H4 (cell line): ENCODE measurements around the gene RBM27. TPM values are rescaled to one million over a fixed set of nuclear protein-coding genes. Genes with fewer than 3 reads are reported as not detected.
"Not testable (repeated sequence)": the region's sequence is repeated elsewhere in the genome, so short reads cannot be mapped to it uniquely, and the experiment has no call there.

Experiments used
- DNase-seq: peaks from one replicate; pipeline ENCODE4 v3.0.0-alpha.2; 2015; ENCODE audit warnings: low spot score
- total RNA-seq: library from RNA; depleted of rRNA; stranded (reverse); fragments of >200 nt; shearing (Covaris generic); gene quantifications from 2 replicates; pipeline ENCODE4 v1.2.3, GENCODE V29; 2014; rRNA removed

RBM27 gene
- total RNA-seq, 1 experiment from 2014 or later: 15.7 TPM

DNA sequence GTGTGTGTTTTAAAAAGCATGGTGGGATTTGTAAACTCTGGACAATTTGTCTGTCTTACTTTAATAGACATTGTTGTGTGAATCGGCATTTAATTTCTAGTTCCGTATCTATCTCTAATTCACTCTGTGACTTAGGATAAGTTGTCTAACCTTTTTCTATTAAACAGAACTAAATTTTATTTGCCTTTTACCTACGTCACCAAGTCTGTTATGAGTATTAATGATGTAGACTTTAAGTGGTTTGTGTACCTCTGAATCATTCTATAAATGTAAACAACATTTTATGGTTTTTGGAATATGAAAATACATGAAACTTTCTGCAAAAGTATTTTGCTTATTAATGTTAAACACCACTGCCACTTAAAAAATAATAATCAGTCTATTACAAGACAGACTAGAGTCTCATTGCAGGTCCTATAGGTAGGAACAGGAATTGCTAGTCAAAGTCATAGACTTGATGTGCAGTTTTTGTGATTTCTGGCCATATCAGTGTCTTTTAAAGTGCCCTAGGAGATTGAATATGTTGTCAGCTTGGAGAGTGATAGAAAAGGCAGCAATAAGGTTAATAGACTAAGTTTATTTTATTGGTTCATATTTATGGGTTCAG is 5.6 kb downstream of the RBM27 start:
- DNase-seq: no peak

DNA sequence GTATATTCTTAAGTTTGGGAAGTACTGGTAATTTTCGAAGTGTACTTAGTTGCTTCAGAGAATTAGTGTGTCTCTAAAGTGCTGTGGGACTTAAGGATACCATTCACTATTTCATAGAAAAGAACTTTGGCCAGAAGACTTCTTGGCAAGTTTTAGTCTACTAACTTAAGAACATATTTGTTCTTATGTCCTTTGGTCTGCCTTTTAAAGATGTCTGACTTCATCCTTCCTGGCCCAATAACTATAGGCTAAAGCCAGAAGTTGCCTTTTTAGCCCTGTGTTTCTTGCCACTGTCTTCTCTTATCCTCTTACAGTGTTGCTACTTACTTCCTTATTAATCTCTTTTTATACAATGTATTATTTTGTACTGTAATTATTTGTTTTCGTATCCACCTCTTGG is 6.3 kb downstream of the RBM27 start:
- DNase-seq: no peak

DNA sequence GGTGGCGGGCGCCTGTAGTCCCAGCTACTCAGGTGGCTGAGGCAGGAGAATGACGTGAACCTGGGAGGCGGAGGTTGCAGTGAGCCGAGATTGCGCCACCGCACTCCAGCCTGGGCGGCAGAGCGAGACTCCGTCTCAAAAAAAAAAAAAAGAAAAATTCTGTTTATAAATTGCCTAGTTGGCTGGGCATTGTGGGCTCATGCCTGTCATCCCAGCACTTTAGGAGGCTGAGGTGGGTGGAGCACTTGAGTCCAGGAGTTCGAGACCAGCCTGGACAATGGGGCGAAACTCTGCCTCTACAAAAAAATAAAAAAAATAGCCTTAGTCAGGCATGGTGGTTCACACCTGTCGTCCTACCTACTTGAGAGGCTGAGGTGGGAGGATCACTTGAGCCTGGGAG is 7.4 kb downstream of the RBM27 start:
- not testable (repeated sequence) for DNase-seq

DNA sequence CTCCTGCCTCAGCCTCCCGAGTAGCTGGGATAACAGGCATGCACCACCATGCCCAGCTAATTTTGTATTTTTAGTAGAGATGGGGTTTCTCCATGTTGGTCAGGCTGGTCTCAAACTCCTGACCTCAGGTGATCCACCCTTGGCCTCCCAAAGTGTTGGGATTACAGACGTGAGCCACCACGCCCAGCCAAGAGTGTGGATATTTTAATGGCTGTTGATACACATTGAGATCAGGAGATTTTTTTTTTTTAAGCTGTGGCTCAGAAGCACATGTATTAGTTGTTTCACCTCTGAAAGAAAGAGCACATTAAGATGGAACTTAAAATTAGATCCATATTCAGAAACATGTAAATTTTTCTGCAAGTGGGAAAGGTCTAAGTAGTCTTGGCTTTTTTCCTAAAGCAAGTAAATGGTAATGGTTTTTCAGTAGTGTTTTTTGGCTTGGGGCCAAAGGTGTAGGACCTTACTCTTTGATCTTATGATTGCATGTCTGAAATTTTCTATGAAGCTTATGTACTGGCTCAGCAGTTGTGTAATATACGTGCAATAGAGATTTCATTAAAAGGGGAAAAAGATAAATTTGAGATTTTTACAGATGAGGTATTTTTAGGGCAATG is 9.9 kb downstream of the RBM27 start:
- DNase-seq: no peak

DNA sequence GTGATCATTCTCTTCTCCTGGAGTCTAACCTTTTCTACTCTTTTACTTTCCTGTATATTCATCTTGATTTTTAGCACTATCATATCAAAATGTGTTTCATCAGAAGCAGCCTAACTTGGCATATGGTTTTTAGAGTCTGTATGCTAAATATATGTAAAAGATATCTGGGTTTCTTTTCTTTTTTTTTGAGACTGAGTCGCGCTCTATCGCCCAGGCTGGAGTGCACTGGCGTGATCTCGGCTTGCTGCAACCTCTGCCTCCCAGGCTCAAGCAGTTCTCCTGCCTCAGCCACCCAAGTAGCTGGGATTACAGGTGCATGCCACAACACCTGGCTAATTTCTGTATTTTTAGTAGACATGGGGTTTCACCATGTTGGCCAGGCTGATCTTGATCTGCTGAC is 11.5 kb downstream of the RBM27 start:
- not testable (repeated sequence) for DNase-seq

DNA sequence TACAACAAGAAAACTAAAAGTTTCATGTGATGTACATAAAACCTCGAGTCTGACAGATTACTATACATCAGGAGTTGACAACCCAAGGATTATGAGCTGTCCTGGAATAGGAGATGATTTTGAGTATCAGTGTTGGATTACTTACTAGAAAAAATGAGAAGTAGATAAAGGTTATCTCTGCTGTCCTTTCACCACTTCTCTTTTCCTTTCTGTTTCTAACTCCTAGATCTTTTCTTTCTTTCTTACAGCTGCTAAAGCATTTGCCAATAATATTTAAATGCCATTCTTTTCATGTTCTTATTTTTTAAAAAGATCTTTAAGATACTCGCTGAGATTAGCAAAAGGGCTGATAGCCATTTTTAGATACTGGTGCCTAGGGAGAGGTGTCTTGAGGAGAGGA is 14.8 kb downstream of the RBM27 start:
- no peak for DNase-seq

DNA sequence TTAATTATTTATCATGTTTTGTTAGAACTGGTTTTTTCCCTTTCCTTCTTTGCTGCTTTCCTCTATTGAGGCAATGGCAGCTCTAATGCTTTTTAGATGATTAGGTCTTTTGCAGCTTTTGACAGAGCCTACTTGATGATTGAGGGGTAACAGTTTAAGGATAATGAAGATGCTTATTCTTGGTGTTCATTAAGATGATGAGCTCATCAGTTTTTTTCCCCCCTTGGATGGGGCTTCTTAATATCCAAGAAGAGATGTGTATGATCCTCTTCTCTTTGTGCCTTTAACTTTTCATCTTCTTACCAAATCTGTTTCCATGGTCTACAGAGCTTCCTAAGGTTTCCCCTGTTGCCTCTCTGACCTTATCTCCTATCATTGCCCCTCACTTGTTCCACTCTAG is 15.8 kb downstream of the RBM27 start:
- no peak for DNase-seq

DNA sequence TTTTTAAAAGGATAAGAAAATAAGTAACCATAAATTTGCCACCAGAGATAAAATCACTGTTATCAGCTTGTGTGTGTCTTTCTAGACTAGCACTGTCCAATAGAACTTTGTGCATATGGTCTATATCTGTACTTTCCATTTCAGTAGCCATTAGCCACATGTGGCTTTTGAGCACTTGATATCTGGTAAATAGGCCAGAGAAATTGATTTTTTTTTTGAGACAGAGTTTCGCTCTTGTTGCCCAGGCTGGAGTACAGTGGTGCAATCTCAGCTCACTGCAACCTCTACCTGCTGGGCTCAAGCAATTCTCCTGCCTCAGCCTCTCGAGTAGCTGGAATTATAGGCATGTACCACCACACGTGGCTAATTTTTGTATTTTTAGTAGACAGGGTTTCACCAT is 17.8 kb downstream of the RBM27 start:
- no peak for DNase-seq

DNA sequence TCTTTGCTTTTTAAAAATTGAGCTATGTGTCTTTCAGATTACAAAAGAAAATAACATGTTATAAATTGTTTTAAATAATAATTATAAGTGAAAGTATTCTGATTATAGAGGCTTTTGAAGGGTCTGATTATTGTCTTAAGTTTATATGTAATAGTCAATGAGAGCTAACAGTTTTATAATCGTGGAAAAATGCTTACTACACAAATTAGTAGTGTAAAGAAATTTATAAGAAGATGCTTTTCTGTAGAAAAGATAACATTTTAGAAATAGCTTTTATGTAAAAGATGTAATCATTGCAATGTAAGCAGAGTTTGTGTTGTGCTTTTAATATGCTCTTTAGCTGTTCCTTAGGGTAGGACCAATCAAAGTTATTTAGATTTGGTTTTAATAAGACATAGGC is 18.6 kb downstream of the RBM27 start:
- no peak for DNase-seq

DNA sequence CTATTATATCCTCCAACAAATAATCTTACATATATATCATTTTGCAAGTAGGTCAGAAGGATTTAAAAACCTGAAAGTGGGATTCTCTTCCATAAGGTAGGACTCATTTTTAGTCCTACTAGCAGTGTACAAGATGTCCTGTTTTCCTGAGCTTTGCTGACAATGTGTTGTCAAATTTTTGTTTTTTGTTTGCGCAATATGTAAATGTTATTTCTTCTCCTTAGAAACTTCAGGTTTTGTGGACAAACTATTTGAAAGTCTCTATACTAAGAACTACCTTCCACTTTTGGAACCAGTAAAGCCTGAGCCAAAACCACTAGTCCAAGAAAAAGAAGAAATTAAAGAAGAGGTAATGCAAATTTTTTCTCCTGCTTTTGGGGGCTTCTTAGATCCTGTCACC is 19.8 kb downstream of the RBM27 start:
- DNase-seq: no peak

DNA sequence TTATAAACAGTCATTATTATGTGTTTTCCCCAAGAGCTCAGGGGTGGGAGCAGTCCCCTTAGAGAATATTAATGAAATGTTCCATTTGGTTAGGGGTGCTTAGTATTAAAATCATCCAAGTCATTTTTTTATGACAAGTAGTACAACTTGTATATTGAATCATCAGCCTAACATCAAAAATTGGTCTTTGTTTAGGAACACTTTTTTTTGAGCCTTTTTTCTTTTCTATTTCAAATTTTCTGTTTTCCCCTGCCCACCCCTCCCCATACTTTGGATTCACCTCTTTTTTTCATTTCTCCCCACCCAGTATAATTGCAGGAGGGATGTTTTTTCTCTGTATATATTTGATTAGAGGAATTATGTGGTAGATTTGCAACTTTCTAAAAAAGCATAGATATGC is 25.8 kb downstream of the RBM27 start:
- DNase-seq: no peak

DNA sequence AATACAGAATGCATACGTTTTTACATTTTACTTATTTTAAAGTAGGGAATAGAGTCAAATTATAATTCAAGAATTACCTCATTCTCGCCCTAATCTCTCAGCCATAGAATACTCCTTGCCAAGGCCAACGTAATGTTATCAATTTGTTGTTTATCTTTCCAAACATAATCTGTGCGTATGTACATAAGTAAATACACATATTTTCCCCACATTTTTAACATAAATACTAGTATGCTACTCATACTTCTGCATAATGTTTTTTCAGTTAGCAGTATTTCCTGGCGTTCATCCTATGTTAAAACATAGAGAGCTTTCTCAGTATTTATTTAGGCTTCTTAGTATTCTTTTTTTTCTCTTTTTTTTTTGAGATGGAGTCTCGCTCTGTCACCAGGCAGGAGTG is 28.8 kb downstream of the RBM27 start:
- no peak for DNase-seq

DNA sequence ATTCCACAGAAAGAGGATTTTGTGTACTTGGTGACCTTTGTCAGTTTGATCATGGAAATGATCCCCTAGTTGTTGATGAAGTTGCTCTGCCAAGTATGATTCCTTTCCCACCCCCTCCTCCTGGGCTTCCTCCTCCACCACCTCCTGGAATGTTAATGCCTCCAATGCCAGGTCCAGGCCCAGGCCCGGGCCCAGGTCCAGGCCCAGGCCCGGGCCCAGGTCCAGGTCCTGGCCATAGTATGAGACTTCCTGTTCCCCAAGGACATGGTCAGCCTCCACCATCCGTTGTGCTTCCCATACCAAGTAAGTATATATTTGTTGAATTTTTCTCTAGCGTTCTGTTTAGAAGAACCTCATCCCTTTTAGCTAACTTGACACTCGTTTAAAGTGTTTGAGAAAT is 30.0 kb downstream of the RBM27 start:
- DNase-seq: no peak

DNA sequence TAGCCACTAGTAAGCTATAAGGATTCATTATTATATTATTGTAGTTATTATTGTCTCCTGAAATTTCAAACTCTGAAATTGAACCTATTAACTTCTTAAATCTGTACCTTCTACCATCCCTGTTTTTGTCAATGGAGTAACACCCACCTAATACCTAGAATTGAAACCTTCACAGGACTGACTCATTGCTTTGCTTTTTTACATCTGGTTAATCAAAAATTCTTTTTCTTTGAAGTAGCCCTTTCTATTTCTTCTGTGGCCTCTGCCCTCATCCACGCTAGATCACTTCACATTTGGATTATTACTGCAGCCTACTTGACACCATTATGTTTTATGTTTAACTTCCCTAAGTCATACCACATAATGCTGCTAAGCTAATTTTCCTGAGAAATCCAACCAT is 35.6 kb downstream of the RBM27 start:
- DNase-seq: no peak

DNA sequence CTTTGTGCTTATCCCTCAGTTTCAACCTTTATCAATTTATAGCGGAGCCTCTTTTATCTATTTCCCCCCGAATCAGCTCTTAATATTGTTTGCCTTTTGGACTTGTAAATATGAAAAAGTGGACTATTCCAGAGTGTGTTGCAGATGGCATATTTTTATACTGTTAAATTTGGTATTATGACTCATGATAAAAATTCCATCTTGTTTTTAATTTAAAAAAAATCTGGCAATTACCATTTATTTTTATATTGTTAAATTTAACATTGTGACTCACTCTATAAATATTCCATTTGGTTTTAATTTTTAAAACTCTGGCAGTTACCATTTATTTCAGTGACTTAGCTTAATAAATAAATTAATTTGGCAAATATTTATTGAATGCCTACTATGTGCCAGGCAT is 37.5 kb downstream of the RBM27 start:
- DNase-seq: no peak

DNA sequence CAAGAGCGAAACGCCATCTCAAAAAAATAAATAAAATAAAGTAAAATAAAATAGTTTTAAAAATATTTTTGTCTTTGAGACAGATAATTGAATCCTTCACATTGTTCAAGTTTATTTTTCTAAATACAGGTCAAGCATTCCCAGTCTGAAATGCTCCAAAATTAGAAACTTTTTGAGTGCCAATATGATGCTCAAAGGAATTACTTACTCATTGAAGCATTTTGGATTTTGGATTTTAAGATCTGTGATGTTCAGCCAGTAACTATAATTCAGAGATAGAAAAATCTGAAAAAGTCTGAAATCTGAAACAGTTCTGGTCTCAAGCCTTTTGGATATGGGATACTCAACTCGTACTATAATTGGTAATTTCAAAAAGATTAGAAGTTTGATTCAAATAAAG is 39.8 kb downstream of the RBM27 start:
- no peak for DNase-seq

DNA sequence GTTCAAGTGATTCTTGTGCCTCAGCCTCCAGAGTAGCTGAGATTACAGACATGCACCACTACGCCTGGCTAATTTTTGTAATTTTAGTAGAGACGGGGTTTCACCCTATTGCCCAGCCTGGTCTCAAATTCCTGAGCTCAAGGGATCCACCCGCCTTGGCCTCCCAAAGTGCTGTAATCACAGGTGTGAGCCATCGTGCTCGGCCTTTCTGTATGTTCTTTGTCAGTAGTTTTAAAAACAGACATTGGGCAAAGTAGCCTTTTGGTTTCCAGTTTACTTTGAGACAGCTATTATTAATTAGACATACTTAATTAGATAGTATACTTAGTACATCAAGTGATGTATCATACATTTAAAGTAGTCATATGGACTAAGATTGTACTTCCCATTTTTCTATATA is 45.2 kb downstream of the RBM27 start:
- no peak for DNase-seq

DNA sequence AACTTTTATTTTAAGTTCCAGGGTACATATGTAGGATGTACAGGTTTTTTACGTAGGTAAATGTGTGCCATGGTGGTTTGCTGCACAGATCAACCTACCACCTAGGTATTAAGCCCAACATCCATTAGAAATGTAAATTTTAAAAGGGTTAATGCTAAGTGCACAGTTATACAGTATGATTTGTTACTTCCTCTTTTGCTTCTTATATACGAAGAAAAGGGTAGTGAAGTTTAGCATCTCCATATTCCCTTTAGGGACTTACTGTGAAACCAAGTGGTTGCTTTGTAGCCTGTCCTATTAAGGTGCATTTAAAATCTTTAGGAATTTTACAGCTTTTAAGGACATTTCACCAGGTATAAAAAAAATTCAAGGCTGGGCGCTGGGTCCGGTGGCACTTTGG is 46.4 kb downstream of the RBM27 start:
- DNase-seq: no peak

Other genes starting within 250 kb of the RBM27 start
- not detected in 2 replicates for gene PLAC8L1, start 98.0 kb upstream of the RBM27 start, total RNA-seq
- 70.6 and 86.0 TPM in 2 replicates for gene LARS1, start 21.0 kb upstream of the RBM27 start, total RNA-seq
- 0.06 TPM in 1 of 2 replicates, not detected in the other for gene POU4F3, start 135.2 kb downstream of the RBM27 start, total RNA-seq
- 32.9 and 59.6 TPM in 2 replicates for gene TCERG1, start 243.7 kb downstream of the RBM27 start, total RNA-seq